HG02973 (cell line): ENCODE data around the gene GAL3ST1.
A peak's percentile ranks its signal among the peaks of the same experiment; 100 is the strongest.
"Not testable (repeated sequence)": the region's sequence is repeated elsewhere in the genome, so short reads cannot be mapped to it uniquely, and the experiment has no call there.

Experiments used
- ATAC-seq: cut with Tn5 transposase; IDR thresholded peaks from one replicate; pipeline ENCODE4 v1.9.1; 2021; ENCODE audit warnings: moderate library complexity; ENCODE audit not compliant: unreplicated experiment

The GAL3ST1 gene

DNA sequence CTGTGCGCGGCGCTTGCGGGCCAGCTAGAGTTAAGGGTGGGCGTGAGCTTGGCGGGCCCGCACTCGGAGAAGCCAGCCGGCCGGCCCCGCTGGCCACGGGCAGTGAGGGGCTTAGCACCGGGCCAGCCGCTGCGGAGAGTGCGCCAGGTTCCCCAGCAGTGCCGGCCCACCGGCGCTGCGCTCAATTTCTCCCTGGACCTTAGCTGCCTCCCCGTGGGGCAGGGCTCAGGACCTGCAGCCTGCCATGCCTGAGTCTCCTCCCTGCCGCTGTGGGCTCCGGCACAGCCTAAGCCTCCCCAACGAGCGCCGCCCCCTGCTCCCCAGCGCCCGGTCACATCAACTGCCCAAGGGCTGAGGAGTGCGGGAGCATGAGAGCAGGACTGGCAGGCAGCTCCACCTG, 22.4 kb upstream of the GAL3ST1 start:
- ATAC-seq: no peak

DNA sequence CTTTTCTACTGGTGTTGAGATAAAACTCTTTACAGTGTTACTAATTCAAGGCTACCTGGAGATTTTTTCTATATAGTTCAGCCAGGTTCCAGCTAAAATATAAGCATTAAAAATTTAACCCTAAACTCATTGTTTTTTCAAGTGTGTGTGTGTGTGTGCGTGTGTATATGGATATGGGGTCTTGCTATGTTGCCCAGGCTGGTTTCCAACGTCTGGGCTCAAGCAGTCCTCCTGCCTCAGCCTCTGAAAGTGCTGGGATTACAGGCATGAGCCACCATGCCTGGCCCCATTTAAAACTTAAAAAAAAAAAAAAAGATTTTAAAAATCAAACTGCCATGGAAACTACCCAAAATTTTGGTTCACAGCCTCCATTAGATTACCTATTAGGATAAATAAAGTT, 21.7 kb upstream of the GAL3ST1 start:
- no peak for ATAC-seq

DNA sequence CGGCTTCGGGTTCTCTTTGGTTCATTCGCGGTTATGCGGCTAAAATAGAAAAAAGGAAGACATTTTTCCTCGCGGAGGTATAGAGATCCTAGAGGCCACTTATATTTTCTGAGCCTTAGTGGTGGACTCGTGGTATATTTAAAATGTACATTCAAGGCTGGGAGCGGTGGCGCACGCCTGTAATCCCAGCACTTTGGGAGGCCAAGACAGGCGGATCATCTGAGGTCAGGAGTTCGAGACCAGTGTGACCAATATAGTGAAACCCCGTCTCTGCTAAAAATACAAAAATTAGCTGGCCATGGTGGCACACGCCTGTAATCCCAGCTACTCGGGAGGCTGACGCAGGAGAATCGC, 17.9 kb upstream of the GAL3ST1 start:
- ATAC-seq: not testable (repeated sequence)

DNA sequence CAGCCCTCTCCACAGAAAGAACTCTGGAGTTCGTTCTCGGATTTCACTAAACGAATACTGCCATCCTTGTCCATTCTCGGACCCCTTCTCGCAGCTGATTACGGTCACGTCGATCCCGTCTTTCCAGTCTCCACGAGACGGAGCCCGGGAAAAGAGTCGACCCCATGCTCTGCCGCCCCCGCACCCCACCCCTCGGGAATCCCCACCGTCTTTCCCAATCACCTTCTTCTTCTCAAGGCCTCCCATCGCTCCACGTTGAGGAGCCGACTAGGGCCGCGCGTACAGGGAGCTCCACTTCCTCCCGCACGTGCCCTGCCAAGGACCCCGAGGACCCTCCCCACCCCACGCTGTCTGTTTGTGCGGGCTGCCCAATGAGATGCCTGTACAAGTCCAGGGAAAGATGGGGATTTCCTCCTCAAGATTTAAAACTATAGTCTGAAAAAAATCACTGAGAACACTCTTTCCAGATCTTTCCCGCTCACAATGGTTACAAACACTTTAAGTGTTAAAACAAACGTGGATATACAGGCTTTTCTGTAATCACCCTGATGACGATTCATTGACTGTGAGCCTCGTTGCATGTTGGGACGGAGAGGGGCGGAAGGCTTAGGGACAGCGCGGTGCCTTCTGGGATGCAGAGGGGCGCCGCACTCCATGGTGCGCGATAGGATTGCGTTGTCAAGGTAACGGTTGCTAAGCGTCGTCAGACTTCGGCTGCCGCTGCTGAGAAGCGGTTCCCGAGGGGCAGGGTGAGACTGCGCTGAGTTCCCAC, 17.3 kb upstream of the GAL3ST1 start, which contains the start of gene PES1:
Gene PES1 (minus strand): TSS at position 323 of the 772 bp plus-strand sequence. CDS start 77 bp downstream, at position 246.
- peak; percentile 90 for ATAC-seq

DNA sequence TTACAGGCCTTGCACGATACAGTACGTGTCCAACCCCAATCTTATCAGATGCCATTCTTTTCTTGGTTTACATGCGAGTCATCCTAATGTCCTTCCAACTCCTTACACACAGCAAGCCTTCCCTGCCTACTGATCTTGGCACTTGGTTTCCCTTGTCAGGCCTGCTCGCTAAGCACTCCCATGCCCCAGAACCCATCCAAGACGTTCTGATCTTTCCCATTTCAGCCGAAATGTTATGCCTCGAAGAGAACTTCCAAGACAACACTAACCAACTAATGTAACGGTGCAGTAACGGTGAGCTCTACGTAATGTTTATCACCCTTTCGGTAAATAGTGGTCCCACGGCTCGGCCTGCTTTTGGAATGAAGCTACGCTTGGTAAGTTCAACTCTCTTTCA, 16.7 kb upstream of the GAL3ST1 start:
- ATAC-seq: no peak

DNA sequence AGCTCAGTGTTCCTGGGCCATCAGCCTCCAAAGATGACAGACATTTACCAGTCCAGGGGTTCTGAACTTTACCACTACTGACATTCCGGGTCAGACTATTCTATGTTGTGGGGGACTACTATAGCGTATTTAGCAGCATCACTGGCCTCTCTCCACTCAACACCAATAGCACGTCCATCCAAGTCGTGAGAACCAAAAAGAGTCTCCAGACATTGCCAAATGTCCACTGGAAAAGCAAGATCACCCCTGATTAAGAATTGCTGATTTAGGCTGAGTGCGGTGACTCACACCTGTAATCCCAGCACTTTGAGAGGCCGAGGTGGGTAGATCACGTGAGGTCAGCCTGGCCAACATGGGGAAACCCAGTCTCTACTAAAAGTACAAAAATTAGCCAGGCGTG, 11.9 kb upstream of the GAL3ST1 start:
- ATAC-seq: no peak

DNA sequence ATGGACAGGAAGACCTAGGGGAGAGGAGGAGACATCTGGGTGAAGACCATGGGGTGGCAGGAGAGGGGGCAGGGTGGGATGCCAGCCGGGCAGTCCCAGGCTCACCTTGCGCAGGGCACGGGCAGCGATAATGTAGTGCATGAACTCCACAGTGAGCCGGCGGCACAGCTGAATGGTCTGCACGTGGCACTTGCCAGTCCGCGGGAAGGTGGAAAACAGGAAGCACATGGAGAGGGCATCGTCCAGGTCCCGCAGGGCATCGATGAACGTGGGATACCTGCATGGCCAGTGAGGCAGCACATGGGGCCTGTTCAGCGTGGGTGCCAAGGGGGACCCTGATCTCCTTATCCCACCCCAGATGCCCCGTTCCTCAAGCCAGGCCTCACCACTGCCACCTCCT, 10.0 kb upstream of the GAL3ST1 start:
- ATAC-seq: no peak

DNA sequence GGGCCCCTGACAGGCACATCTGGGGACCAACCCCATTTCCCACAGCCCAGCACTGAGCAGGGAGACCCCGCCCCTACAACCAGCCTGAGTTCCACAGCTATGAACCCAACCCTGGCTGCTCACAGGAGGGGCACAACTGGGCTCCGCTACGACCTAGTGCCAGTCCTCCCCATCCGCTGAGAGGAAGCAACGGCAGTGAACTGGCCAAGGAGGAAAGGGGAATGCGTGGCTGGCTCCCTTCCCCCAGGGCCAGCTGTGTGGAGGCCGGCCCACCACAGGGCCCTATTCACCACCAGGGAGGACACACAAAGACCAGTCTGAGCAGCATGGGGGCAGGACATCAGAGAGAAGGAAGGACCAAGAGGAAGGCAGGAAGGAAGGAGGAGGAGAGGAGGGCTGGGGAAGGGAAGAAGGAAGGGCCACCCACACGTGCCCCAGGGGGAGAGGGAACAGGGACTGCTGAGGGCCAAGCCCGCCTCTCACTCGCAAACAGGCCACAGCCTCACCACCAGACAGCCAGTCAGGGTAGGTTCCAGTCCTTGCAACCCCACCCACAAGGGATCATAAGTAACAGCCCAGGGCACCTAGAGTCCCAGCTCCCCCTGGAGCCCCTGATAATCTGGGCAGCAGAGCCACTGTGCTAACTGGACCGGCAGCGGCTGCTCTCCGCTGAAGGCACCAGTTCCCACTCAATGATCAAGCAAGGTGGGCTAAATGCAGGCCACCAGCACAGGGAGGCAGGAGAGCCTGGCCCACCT, 8.5 kb upstream of the GAL3ST1 start:
- ATAC-seq: no peak

DNA sequence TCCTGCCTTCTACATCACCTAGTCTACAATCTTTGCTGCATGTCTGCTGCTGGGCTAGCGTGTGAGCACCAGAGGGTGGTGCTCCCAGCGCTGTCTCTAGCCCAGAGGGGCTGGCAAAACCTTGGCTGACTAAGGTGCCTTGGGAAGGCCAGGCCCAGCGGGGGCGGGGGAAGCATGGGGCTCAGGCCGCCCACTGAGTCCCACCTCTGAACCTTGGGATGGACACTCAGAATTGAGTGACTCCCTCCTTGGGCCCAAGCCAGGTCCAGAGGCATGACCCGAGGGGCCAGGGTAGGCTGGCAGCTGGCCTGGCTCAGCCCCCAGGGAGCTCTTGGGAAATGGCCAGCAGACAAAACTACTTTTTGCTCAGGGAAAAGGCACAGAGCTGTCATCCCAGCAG, 7.6 kb upstream of the GAL3ST1 start:
- no peak for ATAC-seq

DNA sequence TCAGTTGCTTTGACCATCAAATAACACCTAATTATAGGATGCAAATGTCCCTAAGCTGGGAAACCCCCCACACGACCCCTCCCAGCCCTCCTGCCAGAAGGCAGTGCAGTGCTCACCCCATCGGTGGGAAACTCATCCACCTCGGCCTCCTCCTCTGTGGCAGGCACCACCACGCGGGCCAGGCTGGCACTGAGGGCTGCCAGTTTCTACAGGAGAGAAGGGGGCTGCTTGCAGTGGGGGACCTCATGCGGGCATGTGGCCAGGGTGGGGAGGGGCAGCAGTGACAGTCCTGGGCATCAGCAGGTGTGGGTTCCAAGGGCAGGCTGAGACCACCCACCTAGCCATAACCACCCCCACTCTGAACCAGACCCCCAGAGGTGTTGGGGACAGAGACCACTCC, 6.4 kb upstream of the GAL3ST1 start:
- ATAC-seq: no peak

DNA sequence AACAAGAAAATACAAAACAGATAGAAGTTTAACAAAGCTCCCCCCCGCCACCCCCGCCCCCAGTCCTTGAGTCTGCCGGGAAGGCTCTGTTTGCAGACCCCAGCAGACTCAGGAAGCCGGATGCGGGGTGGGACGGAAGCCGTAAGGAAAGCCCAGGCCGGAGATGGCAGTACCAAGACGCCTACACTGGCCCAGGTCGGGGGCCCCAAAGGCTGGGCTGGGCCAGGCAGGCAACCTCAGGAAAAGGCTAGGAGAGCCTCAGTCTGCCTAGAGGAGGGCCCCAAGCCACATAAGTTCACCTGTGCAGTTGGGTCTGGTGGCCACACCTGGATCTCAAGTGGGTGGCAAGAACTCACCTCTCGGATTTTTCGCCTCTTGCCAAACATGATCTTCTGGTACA, 4.0 kb upstream of the GAL3ST1 start:
- ATAC-seq: no peak

DNA sequence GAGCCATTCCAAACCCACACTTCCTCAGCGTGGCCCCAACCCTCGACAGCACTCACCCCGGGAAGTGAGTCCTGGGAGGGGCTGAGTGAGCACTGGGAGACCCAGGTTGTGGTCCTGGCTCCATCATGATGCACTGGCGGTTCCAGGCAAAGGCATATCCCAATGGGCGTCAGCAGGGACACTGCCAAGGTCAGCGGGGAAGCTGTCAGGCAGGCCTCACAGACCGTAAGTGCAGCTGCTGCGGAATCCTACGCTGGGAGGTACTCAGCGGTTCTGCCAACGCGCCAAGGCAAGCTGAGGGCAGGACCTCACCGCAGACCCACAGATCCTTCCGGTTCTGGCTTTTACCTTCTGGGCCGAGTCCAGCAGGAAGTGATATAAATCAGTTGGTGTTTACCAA, 1.4 kb upstream of the GAL3ST1 start:
- no peak for ATAC-seq

DNA sequence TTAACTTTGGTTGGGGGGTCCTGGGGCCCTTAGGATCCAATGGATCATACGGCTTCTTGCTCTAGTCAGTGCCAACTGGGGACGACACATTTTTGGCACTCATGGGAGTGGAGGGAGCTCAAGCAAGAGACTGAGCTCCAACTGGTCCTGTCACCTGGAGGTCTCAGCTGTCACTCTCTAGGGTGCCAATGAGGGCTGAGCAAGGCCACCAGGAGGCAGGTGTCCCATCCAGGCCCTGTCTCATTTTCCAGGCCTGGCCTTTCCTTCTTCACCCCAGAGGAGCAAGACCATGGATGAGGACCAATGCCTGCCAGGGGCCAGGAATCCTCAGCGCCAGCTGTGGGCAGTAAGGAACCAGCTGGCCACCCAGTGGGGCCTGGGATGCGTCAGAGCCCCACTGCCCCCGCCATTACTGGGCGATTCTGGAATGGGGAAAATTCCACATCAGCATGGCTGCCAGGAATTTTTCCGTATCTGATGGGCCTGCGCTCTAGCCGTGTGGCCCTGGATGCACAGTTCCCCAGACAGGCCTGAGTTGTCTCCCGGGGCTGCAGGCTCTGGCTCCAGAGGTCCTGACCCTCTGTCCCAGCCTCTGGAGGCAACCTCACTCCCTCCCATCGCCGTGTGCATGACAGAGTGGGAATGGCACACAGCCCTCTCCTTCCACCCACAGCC, 669 bp upstream of the GAL3ST1 start:
- no peak for ATAC-seq

DNA sequence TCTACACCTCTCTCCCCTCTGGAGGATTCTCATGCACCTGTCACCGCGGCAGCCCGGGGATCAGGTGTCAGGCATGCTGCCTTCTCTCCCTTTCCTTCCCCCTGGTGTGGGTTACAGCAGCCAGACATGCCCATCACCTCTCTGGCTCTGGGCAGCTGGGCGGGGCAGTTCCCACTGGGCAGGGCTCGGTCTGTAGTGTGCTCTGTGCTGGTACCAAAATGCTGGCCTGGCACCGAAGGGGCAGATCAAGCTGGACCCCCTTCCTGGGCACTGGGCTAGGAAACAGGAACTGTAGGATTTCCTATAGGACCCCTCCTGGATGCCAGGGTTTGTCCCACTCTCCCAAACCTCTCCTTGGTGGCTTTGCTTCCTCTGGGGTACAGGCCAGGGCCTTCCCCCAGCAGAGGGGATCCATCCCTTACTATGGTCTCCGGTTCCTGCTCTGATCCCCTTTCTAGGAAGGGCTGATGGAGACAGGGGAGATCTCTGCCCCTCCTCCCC, 821 bp downstream of the GAL3ST1 start:
- no peak for ATAC-seq

DNA sequence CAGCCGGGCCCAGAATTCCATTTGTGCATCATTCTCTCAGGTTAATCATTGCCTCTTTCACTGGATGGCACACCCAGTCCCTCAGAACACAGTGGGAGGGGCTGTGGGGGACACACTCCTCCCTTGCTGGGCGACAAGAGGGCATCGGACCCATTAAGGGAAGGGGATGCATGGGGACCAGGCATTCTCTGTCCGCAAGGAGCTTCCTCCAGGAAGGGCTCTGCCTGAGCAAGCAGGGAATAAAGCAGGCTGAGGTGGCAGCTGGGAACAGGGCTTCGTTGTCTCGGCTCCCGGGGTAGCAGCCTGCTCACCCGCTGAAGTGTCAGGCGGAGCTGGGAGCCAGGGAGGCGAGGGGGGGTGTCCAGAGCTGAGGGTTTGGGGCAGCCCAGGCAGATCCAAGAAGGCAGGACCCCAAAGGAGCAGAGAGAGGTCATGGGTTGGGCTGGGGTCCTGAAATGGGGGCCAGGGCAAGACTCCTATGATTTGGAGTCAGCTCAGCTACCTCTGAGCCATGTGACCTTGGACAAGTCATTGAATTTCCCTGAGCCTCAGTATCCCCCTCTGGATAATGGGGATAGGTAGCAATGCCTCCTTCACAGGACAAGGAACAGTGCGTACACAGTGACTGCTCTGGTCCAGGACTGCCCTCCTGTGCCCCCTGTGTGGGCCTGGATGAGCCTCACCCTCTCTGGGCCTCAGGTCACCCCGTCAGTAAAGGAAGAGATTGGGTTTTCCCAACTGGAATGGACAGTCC, 1.4 kb downstream of the GAL3ST1 start:
- ATAC-seq: no peak

DNA sequence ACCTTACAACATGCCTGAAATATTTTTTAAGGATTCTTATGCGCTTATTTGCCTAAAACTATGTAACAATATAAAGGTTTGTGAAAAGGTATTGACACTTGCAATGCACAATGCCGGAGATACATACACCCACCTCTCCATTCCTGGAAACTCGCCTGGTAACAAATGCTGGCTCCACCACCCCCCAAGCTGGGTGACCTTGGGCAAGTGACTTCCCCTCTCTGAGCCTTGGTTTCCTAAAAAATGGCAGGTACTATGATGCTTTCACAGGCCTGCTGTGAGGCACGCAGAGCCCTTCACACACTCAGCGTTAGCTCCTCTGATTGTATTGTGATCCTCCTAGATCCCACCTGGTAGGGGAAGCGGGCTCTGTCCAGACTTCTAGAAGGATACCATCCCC, 2.3 kb downstream of the GAL3ST1 start:
- ATAC-seq: no peak

DNA sequence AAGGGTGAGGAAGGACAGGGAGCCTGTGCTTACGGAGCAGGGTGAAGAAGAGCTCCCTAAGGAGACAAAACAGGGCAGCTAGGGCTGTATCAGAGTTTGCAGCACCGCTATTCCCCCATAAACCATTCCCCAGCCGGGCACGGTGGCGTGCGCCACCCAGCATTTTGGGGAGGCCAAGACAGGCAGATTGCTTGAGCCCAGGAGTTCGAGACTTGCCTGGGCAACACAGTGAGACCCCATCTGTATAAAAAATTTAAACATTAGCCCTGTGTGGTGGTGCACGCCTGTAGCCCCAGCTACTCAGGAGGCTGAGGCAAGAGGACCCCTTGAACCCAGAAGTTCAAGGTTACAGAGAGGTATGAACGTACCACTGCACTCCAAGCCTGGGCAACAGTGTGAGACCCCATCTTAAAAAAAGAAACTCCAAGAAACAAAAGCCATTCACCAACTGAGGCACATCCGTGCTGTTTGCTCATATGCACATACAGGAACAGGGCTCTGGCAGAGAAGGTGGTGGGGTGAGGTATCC, 4.7 kb downstream of the GAL3ST1 start:
- no peak for ATAC-seq

DNA sequence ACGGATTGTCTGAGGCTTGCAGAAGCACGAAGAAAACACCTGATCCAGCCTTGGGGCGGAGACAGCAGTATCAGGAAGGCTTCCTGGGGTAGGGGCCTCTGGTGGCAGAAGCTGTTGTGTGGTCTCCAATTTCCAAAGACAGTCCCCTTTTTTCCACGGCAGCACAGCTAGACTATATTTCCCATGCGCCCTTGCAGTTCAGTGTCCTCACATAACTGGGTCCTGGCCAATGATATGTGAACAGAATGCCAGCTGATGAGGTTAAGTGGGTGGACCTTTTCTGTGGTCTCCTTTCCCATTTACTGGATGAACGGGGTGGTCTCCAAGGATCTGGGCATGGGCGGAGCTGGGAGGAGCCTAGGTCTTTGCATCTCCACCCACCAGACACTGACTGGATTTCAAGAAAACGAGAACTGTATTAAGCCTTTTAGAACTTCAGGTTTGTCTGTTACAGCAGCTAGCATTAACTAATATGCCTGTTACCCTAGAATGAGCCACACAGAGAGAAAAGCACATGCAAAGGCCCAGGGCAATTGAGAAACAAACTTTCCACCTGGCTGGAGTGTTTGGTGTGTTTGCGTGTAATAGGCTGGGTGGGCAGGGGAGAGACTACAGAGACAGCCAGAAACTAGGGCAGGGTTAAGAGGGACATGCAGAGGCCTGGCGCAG, 6.2 kb downstream of the GAL3ST1 start:
- no peak for ATAC-seq

DNA sequence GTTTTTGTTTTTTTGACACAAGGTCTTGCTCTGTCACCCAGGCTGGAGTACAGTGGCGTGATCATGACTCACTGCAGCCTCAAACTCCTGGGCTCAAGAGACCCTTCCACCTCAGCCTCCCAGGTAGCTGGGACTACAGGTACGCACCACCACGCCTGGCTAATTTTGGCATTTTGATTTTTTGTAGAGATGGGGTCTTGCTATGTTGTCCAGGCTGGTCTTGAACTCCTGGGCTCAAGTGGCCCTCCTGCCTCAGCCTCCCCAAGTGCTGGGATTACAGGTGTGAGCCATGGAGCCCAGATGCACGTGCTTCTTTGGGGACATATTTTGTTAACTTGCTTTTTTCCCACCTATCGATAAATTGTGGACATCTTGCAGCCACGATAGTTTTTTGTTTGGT, 7.2 kb downstream of the GAL3ST1 start:
- ATAC-seq: not testable (repeated sequence)

DNA sequence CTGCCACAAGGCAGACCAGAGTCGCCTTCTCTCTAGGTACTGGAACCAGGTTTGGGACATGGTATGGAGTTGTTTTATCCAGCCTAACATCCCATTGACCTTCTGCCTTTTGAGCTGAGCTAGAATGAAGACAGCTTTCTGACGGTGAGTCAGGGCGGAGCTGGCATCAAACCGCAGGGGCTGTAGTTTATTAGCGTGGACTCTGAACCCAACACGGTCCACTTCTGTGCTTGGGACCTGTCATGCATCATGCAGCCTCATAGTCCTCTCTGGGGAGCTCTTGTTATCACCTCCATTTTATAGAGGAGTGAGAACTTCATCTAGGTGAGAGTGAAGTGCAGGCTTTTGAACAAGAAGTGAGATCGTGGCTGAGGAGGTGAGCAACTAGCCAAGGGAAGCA, 8.3 kb downstream of the GAL3ST1 start:
- no peak for ATAC-seq
